ENCODE measurements around the gene AUTS2.

AUTS2 gene

GRCh38 chr7:69738396-69738951 is 140.2 kb downstream of the AUTS2 start:
- DNase-seq: no peak

- no peak for DNase-seq
These were observed 140.9 kb downstream of the AUTS2 start for GRCh38 chr7:69739190-69739589.

- DNase-seq: no peak
These were observed 141.7 kb downstream of the AUTS2 start for GRCh38 chr7:69739931-69740431.

- DNase-seq: no peak
These were observed 144.0 kb downstream of the AUTS2 start for GRCh38 chr7:69742237-69742636.

- no peak for DNase-seq
These were observed 145.2 kb downstream of the AUTS2 start for GRCh38 chr7:69743436-69743835.

- DNase-seq: no peak
These were observed 145.8 kb downstream of the AUTS2 start for GRCh38 chr7:69744026-69744425.

GRCh38 chr7:69746383-69746782 is 148.1 kb downstream of the AUTS2 start:
- DNase-seq: no peak

GRCh38 chr7:69747144-69747543 is 148.9 kb downstream of the AUTS2 start:
- no peak for DNase-seq

GRCh38 chr7:69748530-69748929 is 150.3 kb downstream of the AUTS2 start:
- no peak for DNase-seq

- DNase-seq: no peak
These were observed 151.2 kb downstream of the AUTS2 start for GRCh38 chr7:69749372-69749979.

- no peak for DNase-seq
These were observed 151.7 kb downstream of the AUTS2 start for GRCh38 chr7:69749994-69750393.

GRCh38 chr7:69751026-69751425 is 152.8 kb downstream of the AUTS2 start:
- no peak for DNase-seq

- DNase-seq: no peak
These were observed 155.7 kb downstream of the AUTS2 start for GRCh38 chr7:69753981-69754380.

GRCh38 chr7:69754476-69754875 is 156.2 kb downstream of the AUTS2 start:
- DNase-seq: no peak

- no peak for DNase-seq
These were observed 158.0 kb downstream of the AUTS2 start for GRCh38 chr7:69756235-69756634.

GRCh38 chr7:69757528-69757927 is 159.3 kb downstream of the AUTS2 start:
- DNase-seq: no peak

GRCh38 chr7:69757981-69758430 is 159.7 kb downstream of the AUTS2 start:
- DNase-seq: no peak

- DNase-seq: no peak
These were observed 161.1 kb downstream of the AUTS2 start for GRCh38 chr7:69759373-69759772.

- no peak for DNase-seq
These were observed 163.1 kb downstream of the AUTS2 start for GRCh38 chr7:69761290-69761922.

GRCh38 chr7:69762821-69763352 is 164.6 kb downstream of the AUTS2 start:
- DNase-seq: no peak

- no peak for DNase-seq
These were observed 165.2 kb downstream of the AUTS2 start for GRCh38 chr7:69763513-69763912.

- DNase-seq: no peak
These were observed 165.9 kb downstream of the AUTS2 start for GRCh38 chr7:69764147-69764546.

- no peak for DNase-seq
These were observed 166.4 kb downstream of the AUTS2 start for GRCh38 chr7:69764681-69765080.

GRCh38 chr7:69765879-69766278 is 167.6 kb downstream of the AUTS2 start:
- no peak for DNase-seq

All from NCI-H510A (cell line).